OCI-LY7 (cell line): ENCODE measurements around the gene SLC25A45.

ENCODE experiments used
- CTCF ChIP-seq: fragments of 200-600 bp; sonication (generic); conservative IDR thresholded peaks from 2 replicates; pipeline ENCODE4 v1.5.1; 2014; ENCODE audit warnings: mild to moderate bottlenecking, antibody characterized with exemption, low read length, moderate library complexity, mixed read lengths
- EZH2phosphoT487 ChIP-seq: fragments of 200-600 bp; sonication (generic); IDR thresholded peaks from 2 replicates; pipeline ENCODE4 v1.6.1; 2018; ENCODE audit warnings: low read depth, borderline replicate concordance, mild to moderate bottlenecking, mixed run types, antibody characterized with exemption, low read length, moderate library complexity, mixed read lengths

DNA sequence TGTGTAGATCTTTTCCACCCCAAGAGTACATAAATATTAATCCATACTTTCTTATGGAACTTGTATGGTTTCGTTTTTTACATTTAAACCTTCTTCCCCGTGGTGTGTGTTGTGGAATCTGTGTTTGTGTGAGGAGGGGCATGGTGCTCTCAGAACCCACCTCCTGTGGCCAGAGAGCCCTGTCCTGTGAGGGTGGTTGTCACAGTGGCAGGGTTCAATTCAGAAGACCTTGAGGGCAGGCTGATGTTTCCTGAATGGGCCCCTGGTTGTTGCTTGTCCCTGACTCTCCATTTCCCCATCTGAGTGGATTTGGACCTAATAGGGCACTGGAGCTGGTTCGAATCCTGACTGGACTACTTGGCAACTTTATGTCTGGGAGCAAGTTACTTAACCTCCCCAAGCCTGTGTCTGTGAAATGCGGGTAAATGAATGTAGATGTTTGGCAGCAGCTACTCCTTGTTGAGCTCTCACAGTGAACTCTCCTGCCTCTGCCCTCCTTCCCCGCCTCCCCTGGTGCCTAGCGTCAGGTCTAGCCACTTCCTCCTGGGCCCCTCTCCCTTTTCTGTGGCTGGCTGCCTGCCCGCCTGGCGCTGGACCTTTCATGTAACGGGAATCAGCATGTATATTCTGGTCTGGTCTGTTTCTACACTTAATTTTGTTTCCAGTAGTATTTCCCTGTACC lies 47.4 kb upstream of the SLC25A45 start:
- TF ChIP-seq CTCF (no peak), EZH2phosphoT487 (no peak)
